GM12874 (cell line): ENCODE measurements around the gene EVI2B.

Experiments
- TF ChIP-seq, protein P1 (sequence below): IDR thresholded peaks from 2 replicates; pipeline ENCODE4 v1.5.1; 2011; ENCODE audit warnings: low read depth, mild to moderate bottlenecking, control low read depth, low read length, moderate library complexity; ENCODE audit not compliant: insufficient read depth

EVI2B gene, protein sequence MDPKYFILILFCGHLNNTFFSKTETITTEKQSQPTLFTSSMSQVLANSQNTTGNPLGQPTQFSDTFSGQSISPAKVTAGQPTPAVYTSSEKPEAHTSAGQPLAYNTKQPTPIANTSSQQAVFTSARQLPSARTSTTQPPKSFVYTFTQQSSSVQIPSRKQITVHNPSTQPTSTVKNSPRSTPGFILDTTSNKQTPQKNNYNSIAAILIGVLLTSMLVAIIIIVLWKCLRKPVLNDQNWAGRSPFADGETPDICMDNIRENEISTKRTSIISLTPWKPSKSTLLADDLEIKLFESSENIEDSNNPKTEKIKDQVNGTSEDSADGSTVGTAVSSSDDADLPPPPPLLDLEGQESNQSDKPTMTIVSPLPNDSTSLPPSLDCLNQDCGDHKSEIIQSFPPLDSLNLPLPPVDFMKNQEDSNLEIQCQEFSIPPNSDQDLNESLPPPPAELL

DNA sequence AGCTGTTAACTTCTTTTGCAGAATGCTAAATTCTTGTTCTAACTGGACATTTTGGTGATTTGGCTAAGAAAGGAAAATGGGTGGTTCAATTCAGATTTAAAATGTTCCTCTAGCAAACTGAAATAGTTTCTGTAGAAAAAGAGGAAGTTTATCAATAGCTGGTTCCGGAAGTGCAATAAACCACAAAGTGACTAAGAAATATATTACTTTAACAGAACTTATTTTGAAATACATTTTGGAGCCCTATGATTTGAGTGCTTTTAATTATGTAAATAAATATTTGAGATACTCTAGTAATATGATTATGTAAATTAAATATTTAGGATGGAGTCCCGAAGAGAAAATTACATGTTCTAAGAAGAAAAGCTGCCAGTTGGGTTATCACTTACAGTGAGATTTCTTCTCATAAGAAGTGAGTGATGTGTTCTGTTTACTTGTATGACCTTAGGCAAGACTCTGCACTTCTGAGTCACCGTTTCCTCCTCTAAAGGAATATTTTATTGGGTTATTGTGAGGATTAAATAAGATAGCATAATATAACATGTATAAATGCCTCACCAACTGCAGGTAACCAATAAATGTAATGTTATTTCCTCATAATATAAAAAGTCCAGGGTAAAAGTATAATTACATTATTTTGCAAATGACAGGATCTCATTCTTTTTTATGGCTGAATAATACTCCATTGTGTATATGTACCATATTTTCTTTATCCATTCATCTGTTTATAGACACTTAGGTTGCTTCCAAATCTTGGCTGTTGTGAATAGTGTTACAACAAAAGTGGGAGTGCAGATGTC, at the start of gene EVI2B:
Gene EVI2B (minus strand): TSS at position 73 of the 800 bp plus-strand sequence. CDS start 8,445 bp downstream, outside the sequence.
- TF ChIP-seq, protein P1, sequence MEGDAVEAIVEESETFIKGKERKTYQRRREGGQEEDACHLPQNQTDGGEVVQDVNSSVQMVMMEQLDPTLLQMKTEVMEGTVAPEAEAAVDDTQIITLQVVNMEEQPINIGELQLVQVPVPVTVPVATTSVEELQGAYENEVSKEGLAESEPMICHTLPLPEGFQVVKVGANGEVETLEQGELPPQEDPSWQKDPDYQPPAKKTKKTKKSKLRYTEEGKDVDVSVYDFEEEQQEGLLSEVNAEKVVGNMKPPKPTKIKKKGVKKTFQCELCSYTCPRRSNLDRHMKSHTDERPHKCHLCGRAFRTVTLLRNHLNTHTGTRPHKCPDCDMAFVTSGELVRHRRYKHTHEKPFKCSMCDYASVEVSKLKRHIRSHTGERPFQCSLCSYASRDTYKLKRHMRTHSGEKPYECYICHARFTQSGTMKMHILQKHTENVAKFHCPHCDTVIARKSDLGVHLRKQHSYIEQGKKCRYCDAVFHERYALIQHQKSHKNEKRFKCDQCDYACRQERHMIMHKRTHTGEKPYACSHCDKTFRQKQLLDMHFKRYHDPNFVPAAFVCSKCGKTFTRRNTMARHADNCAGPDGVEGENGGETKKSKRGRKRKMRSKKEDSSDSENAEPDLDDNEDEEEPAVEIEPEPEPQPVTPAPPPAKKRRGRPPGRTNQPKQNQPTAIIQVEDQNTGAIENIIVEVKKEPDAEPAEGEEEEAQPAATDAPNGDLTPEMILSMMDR = no peak

DNA sequence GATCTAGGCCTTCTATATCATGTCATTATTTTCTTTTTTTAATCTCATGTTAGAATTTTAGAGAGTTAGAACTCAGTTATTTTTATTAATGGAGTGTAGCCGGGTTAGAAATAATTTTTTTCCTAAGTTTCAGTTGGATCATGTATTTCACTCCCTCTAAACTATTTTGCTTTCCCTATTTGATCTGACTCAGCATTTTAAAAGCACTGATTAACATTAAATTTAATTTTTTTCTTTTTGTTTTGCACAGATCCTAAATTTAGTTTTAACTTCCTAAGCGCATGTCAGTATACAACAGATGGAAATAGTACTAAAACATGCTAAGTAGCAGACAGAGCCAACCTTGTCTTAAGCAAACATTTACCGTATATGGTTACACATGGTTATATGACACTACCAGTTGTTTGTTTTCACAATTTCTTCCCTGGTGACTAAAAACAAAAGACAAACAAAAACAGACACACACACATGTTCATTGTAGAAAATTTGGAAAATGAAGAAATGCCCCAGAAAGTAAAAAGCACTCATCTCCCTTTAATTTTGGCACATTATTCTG, 44.1 kb upstream of the EVI2B start:
- TF ChIP-seq, protein P1 = no peak

DNA sequence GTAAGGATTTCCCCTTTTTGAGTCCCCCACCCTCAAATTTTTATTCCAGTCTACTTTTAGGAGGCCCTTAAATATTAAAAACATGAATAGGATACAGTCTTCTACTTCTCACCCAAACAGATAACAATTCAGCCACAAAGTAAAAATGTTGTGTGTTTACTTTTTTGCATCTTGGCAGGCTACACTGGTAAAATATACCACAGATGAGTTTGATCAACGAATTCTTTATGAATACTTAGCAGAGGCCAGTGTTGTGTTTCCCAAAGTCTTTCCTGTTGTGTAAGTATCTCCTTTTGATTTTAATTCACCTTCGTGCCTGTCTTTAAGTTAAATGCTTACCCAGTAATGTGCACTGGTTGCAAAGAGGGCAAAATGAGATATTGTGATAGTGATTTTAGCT, 43.2 kb upstream of the EVI2B start:
- TF ChIP-seq, protein P1 = no peak

DNA sequence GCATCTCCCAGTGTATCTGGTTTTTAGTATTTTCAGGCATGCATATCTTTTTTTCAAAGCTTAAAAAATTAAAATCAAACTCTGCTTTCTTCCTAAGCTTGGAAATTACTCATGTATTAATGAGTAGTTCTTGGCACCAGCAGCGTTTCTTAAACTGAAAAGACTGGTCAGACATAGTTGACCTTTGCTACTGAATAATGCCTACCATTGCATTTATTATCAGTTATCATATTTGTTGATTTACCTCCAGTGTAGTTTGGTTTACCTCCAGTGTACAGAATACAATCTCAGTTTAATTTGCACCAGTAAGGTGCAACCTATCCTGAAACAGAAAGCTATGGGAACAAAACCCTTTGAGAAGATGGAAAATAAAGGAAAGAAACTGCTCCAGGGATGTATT, 42.1 kb upstream of the EVI2B start:
- TF ChIP-seq, protein P1 = no peak

DNA sequence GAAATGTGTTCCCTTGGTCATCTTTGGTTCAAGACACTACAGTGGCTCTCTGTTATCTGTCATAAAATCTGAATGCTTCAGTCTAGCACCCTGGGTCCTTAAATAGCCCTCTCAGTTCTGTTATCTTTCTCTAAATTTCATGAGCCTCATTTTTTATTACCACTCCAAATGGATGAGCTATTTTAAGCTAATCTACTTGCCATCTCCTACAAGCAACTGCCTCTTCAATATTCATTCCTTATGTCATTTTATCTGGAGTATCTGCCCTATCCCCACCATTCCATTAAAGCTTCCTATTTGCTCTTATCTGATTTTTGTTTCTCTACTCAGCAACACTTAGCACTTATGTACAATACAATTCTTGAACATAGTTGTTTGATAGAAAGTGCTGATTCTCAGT, 35.6 kb upstream of the EVI2B start:
- TF ChIP-seq, protein P1 = no peak

DNA sequence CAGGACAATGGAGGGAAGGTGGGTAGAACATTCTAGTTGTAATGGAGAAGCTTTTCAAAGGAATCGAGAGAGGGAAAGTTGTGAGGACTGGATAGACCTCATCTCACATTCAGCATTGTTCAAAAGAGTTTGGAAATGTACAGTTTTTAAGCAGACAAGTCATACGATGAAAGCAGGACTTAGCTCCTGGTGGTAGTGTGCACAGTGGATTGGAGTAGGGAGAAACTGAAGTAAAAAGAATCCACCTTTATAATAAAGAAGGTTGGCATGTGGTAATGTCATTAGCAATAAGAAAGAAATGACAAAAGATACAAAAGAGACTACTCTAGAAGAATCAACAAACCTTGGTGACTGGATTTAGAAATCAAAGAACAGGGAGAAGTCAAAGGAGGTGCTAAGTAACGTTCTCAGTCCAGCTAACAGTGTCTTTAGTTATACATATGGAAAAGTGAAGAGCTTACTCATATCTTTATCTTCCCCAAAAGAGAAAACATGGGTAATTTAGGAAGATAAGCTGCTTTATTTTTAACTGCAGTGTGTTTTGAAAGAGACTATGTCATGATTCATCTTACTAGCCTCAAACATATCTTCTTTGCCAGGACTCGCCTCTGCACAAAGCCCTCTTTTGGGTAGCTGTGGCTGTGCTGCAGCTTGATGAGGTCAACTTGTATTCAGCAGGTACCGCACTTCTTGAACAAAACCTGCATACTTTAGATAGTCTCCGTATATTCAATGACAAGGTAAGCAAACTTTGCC, 26.2 kb upstream of the EVI2B start:
- TF ChIP-seq, protein P1 = no peak
